ENCODE results near the gene DCTN1.

DNA sequence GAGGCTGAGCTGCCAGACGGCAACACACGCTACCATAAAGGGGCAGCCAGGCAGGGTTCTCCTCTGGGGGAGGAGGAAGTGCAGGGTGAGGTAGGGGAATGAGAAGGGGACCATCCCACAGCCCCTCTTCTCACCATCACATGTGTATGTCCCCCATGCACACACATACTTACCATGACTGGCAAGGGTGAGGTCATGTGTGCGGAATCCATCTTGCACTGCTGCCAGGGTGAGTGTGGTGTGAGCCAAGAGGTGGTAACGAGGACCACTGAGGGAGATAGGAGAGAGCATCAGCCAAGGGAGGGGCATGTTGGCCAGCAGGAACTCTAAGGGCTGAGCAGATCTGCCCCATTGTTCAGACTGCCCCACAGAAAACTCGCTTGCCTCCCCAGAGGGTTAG, 48.6 kb upstream of the DCTN1 start:
- no peak for TF ChIP-seq POLR2A (IDR thresholded peaks at IDR 0.05; ENCODE audit: extremely low read depth, insufficient read length)
- TF ChIP-seq, protein P1, sequence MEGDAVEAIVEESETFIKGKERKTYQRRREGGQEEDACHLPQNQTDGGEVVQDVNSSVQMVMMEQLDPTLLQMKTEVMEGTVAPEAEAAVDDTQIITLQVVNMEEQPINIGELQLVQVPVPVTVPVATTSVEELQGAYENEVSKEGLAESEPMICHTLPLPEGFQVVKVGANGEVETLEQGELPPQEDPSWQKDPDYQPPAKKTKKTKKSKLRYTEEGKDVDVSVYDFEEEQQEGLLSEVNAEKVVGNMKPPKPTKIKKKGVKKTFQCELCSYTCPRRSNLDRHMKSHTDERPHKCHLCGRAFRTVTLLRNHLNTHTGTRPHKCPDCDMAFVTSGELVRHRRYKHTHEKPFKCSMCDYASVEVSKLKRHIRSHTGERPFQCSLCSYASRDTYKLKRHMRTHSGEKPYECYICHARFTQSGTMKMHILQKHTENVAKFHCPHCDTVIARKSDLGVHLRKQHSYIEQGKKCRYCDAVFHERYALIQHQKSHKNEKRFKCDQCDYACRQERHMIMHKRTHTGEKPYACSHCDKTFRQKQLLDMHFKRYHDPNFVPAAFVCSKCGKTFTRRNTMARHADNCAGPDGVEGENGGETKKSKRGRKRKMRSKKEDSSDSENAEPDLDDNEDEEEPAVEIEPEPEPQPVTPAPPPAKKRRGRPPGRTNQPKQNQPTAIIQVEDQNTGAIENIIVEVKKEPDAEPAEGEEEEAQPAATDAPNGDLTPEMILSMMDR (IDR thresholded peaks at IDR 0.05; ENCODE audit: low read depth, low read length) = no peak
- TF ChIP-seq, protein P2, sequence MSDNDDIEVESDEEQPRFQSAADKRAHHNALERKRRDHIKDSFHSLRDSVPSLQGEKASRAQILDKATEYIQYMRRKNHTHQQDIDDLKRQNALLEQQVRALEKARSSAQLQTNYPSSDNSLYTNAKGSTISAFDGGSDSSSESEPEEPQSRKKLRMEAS (IDR thresholded peaks at IDR 0.05; ENCODE audit: low read depth, low read length) = no peak
